DMS53 treated with DMSO at 0.1 percent for 48 hours (cell line): Measurements from ENCODE around the gene PAPPA.

Source experiments
- DNase-seq: peaks from one replicate; lab custom pipeline; 2025; ENCODE audit not compliant: unreplicated experiment; lab: John Stamatoyannopoulos, UW

PAPPA gene

GRCh38 chr9:116178481-116179211 lies 25.1 kb downstream of the PAPPA start:
- no peak for DNase-seq

- DNase-seq = no peak
These were observed 26.0 kb downstream of the PAPPA start for GRCh38 chr9:116179568-116179967.

DNA sequence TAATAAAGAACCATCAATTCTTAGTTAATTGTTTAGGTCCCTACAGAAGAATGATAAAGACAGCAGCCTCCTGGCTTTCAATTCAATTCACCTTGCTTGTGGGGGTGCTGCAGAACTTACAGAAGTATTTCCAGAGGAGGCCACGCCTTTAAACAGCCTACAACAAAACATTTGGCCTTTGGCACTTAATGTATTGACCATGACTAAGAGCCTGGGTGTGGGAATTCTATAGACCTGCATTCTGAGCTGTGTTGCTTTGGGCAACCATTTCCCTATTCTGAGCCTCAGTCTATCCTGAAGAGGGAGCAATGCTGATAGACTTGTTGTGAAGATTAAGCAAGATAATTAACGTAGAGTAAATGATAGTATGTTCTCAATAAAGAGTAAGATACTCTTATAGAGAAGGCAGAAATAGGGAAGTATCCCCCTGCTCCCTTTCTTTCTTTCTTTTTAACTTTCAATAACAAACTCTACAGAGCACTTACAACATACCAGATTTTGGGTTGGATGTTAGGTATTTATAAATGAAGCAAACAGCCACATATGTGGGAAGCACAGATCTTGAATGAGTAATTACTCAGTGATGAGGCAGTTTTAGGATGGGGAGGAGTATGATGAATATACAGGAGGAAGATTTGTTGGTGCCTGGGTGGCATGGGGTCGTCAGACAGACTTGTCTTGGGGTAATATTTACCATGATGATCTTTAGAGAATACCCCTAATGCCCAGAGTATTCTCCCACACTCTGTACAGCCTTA lies 28.4 kb downstream of the PAPPA start:
- DNase-seq = no peak

DNA sequence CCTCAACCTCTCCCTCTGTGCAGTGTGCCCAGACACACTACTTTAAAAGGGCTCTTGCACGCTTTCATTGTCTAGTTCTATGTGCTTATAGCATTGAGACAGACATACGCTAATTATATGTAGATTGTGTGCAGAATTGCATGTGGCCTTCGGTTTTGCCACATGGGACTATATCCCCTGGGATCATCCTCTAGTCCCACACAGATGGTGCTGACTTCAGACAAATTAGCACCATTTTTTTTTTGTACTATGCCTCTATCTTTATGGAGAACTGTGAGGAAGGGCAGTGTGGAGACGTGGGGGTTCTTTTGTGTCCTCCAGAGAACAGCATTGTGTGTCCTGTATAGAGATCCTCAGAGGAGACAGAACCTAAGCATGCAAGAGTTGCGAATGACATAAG lies 29.3 kb downstream of the PAPPA start:
- DNase-seq = no peak

- DNase-seq = no peak
These were observed 34.1 kb downstream of the PAPPA start for GRCh38 chr9:116187570-116188170.

GRCh38 chr9:116189683-116190082 lies 36.1 kb downstream of the PAPPA start:
- no peak for DNase-seq

- DNase-seq = no peak
These were observed 37.2 kb downstream of the PAPPA start for GRCh38 chr9:116190637-116191396.

DNA sequence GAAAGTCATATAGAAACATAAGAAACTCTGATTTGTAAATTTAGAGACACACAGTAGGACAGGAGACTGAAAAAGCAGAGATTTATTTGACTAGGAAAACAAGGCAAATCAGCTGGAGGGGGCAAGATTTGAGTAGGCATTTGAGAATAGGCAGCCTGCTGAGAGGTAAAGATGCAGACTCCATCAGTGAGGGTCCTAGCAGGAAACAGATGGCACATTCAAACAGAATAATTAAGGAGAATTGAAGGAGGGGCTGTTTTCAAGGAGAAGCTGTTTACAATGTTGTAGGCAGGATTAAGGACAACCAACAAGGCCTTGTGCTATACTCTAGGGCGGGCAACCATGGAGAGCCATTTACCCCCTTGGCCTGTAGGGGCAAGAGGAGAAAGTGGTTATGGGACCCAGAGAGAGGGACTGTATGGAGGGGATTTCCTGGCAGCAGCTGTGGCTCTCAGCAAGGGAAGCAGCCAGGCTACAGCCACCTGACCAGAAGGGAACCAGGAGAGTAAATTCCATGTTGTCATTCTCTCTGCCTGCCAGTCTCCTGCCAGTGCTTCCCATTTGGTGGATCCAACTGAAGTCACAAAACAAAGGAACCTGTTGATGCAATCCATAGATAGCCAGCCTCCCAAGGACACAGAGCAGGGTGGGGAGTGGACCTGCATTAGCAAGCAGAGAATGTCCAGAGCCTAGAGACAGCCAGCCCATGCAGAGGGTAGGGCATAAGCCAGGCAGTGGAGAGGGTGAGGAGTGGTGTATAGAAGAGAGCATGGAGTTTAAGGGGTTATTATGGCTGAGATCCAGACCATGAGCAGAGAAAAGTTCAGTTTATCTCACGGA lies 38.2 kb downstream of the PAPPA start:
- DNase-seq = no peak

DNA sequence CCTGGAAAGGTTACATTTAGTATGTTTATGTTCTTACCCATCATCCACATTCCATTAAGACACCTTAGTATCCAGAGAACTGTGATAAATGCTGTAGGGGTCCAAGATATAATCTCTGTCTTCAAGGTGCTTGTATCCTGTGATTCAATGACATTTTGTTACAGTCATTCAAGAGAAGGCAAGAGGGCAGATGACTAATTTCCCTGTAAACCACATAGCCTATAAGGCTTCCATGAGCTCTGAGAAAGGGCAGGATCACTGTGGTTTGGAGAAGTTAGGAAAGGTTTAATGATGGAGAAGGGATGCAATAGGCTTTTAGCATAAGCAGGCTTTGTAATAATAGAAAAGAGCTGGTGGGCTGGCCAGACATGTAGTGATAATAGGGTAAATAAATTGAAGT lies 40.0 kb downstream of the PAPPA start:
- no peak for DNase-seq

DNA sequence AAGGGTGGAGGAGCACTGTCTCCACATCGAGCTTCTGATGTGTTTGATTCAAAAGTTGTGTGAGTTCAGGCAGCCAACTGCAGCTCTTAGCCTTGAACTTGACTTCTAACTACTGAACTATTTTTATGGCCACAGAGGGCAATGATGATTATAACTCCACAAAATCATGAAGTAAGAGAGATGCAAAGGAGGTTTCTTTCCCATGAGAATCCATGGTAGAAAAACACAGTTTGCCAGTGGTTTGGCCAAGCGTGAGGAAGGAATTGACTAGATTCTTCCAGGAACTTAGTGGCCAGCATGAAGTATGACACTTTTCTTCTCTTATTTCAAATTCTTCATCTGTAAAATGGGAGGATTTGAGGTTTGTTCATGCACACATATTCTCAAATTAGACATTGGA lies 43.2 kb downstream of the PAPPA start:
- DNase-seq = no peak

GRCh38 chr9:116198344-116198743 lies 44.8 kb downstream of the PAPPA start:
- DNase-seq = no peak

DNA sequence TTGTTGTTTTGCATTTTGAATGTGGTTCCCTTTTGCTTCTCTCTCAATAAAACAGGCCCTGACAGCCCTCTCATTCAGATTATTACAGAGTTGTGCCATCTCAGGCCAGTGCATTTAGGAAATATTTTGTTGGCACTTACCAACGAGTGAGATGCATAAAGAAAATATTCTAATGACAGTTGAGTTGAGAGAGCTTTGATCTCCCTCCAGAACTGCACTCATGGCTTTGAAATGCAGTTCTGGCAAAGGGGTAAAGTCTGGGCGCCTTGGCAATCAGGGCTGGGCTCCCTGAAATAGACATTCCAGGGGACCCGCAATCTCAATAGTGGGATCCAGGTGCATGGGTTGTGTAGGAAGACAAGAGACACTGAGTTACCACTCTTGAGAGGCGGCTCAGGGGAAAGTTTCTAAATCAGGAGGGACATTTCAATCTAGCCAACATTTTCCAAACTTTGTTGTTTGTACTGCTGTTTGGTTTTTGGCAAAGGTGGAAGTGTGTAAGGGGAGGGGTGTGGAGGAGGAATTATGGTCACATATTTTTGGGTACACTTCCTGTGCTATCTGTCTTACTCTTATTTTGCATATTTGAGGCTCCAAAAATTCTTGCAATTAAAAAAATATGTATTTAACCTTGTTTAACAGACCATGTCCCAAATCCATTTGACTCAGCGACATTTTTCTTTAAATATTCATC lies 48.8 kb downstream of the PAPPA start:
- no peak for DNase-seq

DNA sequence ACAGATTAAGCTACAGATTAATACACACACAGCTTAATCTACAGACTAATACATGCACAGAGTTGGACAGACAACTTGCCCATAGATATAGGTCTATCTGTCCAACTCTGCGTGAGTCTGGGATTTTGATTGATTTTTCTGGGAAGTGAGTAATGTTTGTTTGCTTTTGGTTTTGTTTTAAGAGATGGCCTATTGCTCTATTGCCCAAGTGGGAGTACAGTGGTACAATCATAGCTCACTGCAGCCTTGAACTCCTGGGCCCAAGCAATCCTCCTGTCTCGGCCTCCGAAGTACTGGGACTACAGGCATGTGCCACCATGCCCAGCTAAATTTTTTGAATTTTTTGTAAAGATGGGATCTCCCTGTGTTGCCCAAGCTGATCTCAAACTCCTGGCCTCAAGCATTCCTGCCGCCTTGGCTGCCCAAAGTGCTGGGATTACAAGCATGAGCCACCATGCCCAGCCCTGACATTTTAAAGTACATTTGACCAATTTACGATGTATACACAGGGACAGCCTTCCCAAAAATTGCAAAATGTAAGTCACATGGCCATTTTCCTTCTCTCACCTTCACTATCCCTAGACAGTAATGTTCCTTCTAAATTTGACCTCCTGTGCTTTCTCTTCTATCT lies 50.8 kb downstream of the PAPPA start:
- no peak for DNase-seq

- DNase-seq = no peak
These were observed 54.0 kb downstream of the PAPPA start for GRCh38 chr9:116207371-116208111.

DNA sequence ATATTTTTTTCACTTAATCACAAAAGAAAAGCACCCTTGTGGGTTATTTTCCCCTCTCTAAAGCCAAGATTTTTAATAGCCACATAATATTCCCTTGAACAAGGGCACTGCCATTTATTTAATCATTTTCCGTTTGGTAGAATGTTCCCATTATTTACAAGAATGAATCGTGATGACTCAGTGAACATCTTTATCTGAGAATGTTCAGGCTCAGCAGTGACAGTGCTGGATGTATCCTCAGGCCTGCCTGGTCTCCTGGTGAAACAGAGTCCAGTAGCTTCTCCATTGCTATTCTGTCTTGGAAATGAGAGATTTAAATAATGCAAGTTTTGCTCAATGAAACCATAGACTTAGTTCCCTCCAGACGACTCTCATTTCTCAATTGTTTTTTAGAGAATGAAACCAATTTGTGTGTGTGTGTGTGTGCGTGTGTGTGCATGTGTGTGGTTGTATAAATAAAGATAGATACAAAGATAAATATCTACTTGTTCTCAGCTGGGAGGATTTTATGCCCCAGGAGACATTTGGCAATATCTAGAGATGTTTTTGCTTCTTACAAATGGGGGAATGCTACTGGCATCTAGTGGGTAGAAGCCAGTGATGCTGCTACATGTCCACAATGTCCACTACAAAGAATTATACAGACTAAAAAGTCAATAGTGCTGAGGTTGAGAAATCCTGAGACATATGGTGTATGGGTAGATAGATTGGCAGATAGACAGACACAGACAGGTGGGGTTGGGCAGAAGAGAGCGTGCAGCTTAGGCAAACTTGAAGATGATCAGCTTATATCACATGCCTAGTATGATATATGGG lies 55.0 kb downstream of the PAPPA start:
- no peak for DNase-seq

GRCh38 chr9:116209414-116210116 lies 56.0 kb downstream of the PAPPA start:
- DNase-seq = no peak

DNA sequence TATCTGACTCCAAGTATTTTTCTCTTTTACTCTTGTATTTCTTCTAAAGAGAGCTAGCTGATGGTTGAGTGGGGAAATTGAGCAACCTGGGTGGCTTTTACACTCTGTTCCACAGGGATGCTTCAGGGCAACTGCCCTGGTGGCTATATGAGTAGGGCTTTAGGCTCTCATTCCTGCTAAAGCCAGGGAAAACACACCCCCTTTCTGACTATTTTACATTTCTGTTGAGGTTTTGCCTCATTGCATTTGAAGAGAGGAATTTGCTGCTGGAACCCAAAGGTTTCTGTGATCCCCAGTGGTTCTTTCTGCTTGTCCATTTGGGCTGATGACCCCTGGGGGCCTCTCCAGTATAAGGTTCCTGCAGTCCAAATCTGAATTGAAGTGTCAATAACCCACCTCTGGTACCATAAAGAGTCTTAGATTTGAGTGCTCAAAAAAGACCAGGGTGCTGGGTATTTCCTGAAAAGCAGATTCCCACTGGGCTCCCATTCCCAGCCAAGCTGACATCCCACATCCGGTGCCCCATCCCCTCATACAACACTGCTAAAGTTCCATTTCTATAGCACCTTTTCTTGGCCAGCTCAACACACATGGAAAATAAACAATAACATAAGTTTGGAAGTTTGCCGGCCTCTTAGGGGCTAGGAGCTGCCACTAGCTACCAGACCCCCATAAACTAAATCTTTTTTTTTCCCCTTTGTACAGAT lies 59.5 kb downstream of the PAPPA start:
- DNase-seq = no peak
